Measurements from ENCODE around the gene CLDN9. TPM values are rescaled to one million over a fixed set of nuclear protein-coding genes. Genes with fewer than 3 reads are reported as not detected.

The CLDN9 gene
- total and polyA plus RNA-seq, 9 of the 15 experiments (the other 6 are each of a cell fraction or from before 2014, with no cell fraction given): 0.12 to 0.44 (median 0.22) TPM; not detected in 4

- TF ChIP-seq ATF4 (CRISPR knock-in tag; IDR thresholded peaks at IDR 0.05) (no peak), SMARCA5 (IDR thresholded peaks at IDR 0.05) (no peak), ZNF57 (CRISPR knock-in tag; IDR thresholded peaks at IDR 0.05) (no peak), SP1 (CRISPR knock-in tag; IDR thresholded peaks at IDR 0.05) (peak; percentile 95), FOXP4 (CRISPR knock-in tag; IDR thresholded peaks at IDR 0.05; ENCODE audit: borderline replicate concordance) (peak; percentile 56; the same call in 1 of the 2 replicates), BRD4 (IDR thresholded peaks at IDR 0.05) (no peak), MTA2 (IDR thresholded peaks at IDR 0.05; ENCODE audit: low read depth) (no peak), ZNF551 (CRISPR knock-in tag; IDR thresholded peaks at IDR 0.05) (no peak), ARID4B (CRISPR knock-in tag; IDR thresholded peaks at IDR 0.05) (peak; percentile 98), NFXL1 (CRISPR knock-in tag; IDR thresholded peaks at IDR 0.05) (0 out of 2 replicates have a peak, but pooled peaks have one; percentile 40), HMBOX1 (IDR thresholded peaks at IDR 0.05) (no peak), ZNF212 (CRISPR knock-in tag; IDR thresholded peaks at IDR 0.05) (no peak), ARHGAP35 (IDR thresholded peaks at IDR 0.05; ENCODE audit: partially characterized antibody) (no peak), PPARD (CRISPR knock-in tag; IDR thresholded peaks at IDR 0.05) (no peak), ZNF586 (CRISPR knock-in tag; conservative IDR thresholded peaks at IDR 0.05) (no peak), THAP12 (CRISPR knock-in tag; IDR thresholded peaks at IDR 0.05) (no peak; the same call in none of the 2 replicates), C11orf30 (IDR thresholded peaks at IDR 0.05; ENCODE audit: low read depth) (no peak)
Observed at GRCh38 chr16:2968738-2969544, 43.8 kb upstream of the CLDN9 start, which contains the start of gene PAQR4 (continued).
